Endothelial cell of umbilical vein (primary cell): ENCODE measurements around the gene DSCAML1. TPM values are rescaled to one million over a fixed set of nuclear protein-coding genes. Genes with fewer than 3 reads are reported as not detected.

Experiments used
- BruUV-seq: library from RNA; stranded (reverse); fragments of 400-500 nt; replicated peaks from 2 replicates; lab custom pipeline; 2021; lab: Mats Ljungman, UMichigan
- CTCF ChIA-PET: fragments of 300-600, 350-600 bp; sonication (Branson Sonifier 250); formaldehyde crosslinking; loops from one replicate; lab custom pipeline; 2021; ENCODE audit warnings: antibody characterized with exemption, inconsistent platforms; lab: Charles Lee
- POLR2A ChIA-PET: fragments of 300-600, 350-600 bp; sonication (Branson Sonifier 250); formaldehyde crosslinking; loops from one replicate; lab custom pipeline; 2021; ENCODE audit warnings: antibody characterized with exemption, inconsistent platforms; lab: Charles Lee
- DNase-seq: peaks from one replicate; pipeline ENCODE4 v3.0.0-alpha.2; 2011; ENCODE audit warnings: low read depth, low spot score
- FAIRE-seq: peaks from 2 replicates; lab custom pipeline; 2011; peaks lifted over from hg19 to GRCh38; lab: Jason Lieb, UNC
- H2AFZ ChIP-seq: 2 replicates; pipeline ENCODE4 v1.6.0; 2012; ENCODE audit warnings: low read depth, low read length, control low read depth, inconsistent platforms
- H3K27ac ChIP-seq: 2 replicates; pipeline ENCODE4 v1.5.1; 2011; ENCODE audit warnings: low read depth, mild to moderate bottlenecking, control low read depth, low read length, moderate library complexity; ENCODE audit not compliant: insufficient read depth
- H3K27me3 ChIP-seq, 2 experiments: 2 replicates each; pipeline versions ENCODE4 v1.6.0 to v1.6.1; 2011; ENCODE audit warnings: low read length in 2 of 2, mixed read lengths in 1 of 2; ENCODE audit not compliant: control insufficient read depth in 2 of 2, insufficient read depth in 2 of 2
- H3K36me3 ChIP-seq, 2 experiments: 2 replicates in 1 of 2; 3 replicates in 1 of 2; pipeline ENCODE4 v1.5.1; 2011; ENCODE audit warnings: low read length in 2 of 2, mild to moderate bottlenecking in 1 of 2, moderate library complexity in 1 of 2; ENCODE audit not compliant: control insufficient read depth in 2 of 2, insufficient read depth in 2 of 2; ENCODE audit errors: extremely low read depth in 1 of 2
- H3K4me1 ChIP-seq: 3 replicates; pipeline ENCODE4 v1.5.1; 2011; ENCODE audit warnings: mild to moderate bottlenecking, low read length; ENCODE audit not compliant: control insufficient read depth, insufficient read depth; ENCODE audit errors: extremely low read depth
- H3K4me2 ChIP-seq: 2 replicates; pipeline ENCODE4 v1.6.1; 2011; ENCODE audit warnings: low read length, control low read depth, mixed read lengths; ENCODE audit not compliant: insufficient read depth
- H3K4me3 ChIP-seq, 3 experiments: fragments of 200-600 bp in 1 of 3; sonication (generic), shearing (Covaris generic) in 1 of 3; replicated peaks in 1 of 3; 2 replicates each; pipeline ENCODE4 v1.5.1; 2011 to 2016; ENCODE audit warnings: control low read depth in 3 of 3, low read length in 3 of 3, mild to moderate bottlenecking in 2 of 3, inconsistent platforms in 1 of 3, low read depth in 1 of 3, moderate library complexity in 1 of 3; ENCODE audit not compliant: insufficient read depth in 1 of 3
- H3K79me2 ChIP-seq: 2 replicates; pipeline ENCODE4 v1.6.0; 2012; ENCODE audit warnings: low read length, inconsistent platforms; ENCODE audit not compliant: control insufficient read depth, insufficient read depth
- H3K9ac ChIP-seq: replicated peaks from 2 replicates; pipeline ENCODE3; 2011; ENCODE audit warnings: low read length, control low read depth; ENCODE audit not compliant: insufficient read depth; ENCODE audit errors: extremely low read depth
- H3K9me1 ChIP-seq: replicated peaks from 3 replicates; pipeline ENCODE4 v1.6.0; 2011; ENCODE audit warnings: mild to moderate bottlenecking, low read length; ENCODE audit not compliant: control insufficient read depth, insufficient read depth; ENCODE audit errors: extremely low read depth
- H3K9me3 ChIP-seq: replicated peaks from 2 replicates; pipeline ENCODE4 v1.5.1; 2012; ENCODE audit warnings: low read length, inconsistent platforms; ENCODE audit not compliant: control insufficient read depth, insufficient read depth
- H4K20me1 ChIP-seq: replicated peaks from 2 replicates; pipeline ENCODE3; 2011; ENCODE audit warnings: mild to moderate bottlenecking, low read length; ENCODE audit not compliant: control insufficient read depth, insufficient read depth; ENCODE audit errors: extremely low read depth
- EZH2 ChIP-seq: IDR thresholded peaks from 2 replicates; pipeline ENCODE4 v1.6.1; 2012; ENCODE audit warnings: borderline replicate concordance, low read depth, mild to moderate bottlenecking, moderate library complexity, low read length, inconsistent platforms; ENCODE audit not compliant: severe bottlenecking
- FOS ChIP-seq: IDR thresholded peaks from 2 replicates; pipeline ENCODE4 v1.6.1; 2011; ENCODE audit warnings: mild to moderate bottlenecking, low read length, moderate library complexity, borderline replicate concordance; ENCODE audit not compliant: insufficient read depth
- GATA2 ChIP-seq: IDR thresholded peaks from 2 replicates; pipeline ENCODE4 v1.7.0; 2011; ENCODE audit warnings: low read depth, mild to moderate bottlenecking, moderate library complexity, mixed read lengths, low read length; ENCODE audit not compliant: insufficient read length, insufficient read depth
- JUN ChIP-seq: IDR thresholded peaks from 2 replicates; pipeline ENCODE4 v1.6.1; 2011; ENCODE audit warnings: borderline replicate concordance, low read depth; ENCODE audit not compliant: insufficient read length, insufficient read depth
- MYC ChIP-seq: IDR thresholded peaks from one replicate; pipeline ENCODE4 v1.6.1; 2011; ENCODE audit warnings: mild to moderate bottlenecking, low read depth, low read length
- POLR2A ChIP-seq: IDR thresholded peaks from 2 replicates; pipeline ENCODE4 v1.6.1; 2012; ENCODE audit warnings: low read depth, mild to moderate bottlenecking, control low read depth, low read length
- POLR2AphosphoS5 ChIP-seq: IDR thresholded peaks from 2 replicates; pipeline ENCODE4 v1.6.1; 2012; ENCODE audit warnings: low read depth, mild to moderate bottlenecking, control low read depth, low read length, moderate library complexity; ENCODE audit not compliant: insufficient read depth
- dilution Hi-C: fragments of 300-500 bp; cut with MboI; formaldehyde crosslinking; loops from one replicate; pipeline ENCODE4 v1.15.0; 2019; ENCODE audit warnings: low sequenced_read_pairs; ENCODE audit not compliant: extremely low pct_ligation_motif_present
- intact Hi-C: fragments of 100-400 bp; cut with micrococcal nuclease; formaldehyde crosslinking; loops from one replicate; pipeline ENCODE4 v1.10.0; 2022
- polyA plus RNA-seq, 4 experiments: library from polyadenylated mRNA; depleted of rRNA in 3 of 4; stranded (reverse) in 3 of 4; unstranded in 1 of 4; fragments of >200 nt; gene quantifications; 2 replicates each; pipeline versions ENCODE4 v1.2.1 to v1.2.3, GENCODE V29; 2011 to 2012; ENCODE audit warnings: missing spikeins in 1 of 4
- total RNA-seq: library from RNA; stranded (reverse); gene quantifications from 2 replicates; pipeline ENCODE4 v1.2.3, GENCODE V29; 2021
- TF ChIP-seq, protein P1 (sequence below), 2 donors: IDR thresholded peaks; 1 replicate in 1 of 2; 2 replicates in 1 of 2; pipeline ENCODE4 v1.5.1; 2011; ENCODE audit warnings: low read length in 2 of 2, mild to moderate bottlenecking in 2 of 2, moderate library complexity in 2 of 2, control low read depth in 1 of 2, inconsistent platforms in 1 of 2, low read depth in 1 of 2; ENCODE audit not compliant: insufficient read depth in 1 of 2; ENCODE audit errors: extremely low read depth in 1 of 2
- TF ChIP-seq, protein P2 (sequence below): IDR thresholded peaks from 2 replicates; pipeline ENCODE4 v1.6.1; 2011; ENCODE audit not compliant: insufficient read depth, insufficient read length

DSCAML1 gene
- total and polyA plus RNA-seq, 2 donors (not counting 3 experiments of a cell fraction or from before 2014, with no cell fraction given), result not detected

DNA sequence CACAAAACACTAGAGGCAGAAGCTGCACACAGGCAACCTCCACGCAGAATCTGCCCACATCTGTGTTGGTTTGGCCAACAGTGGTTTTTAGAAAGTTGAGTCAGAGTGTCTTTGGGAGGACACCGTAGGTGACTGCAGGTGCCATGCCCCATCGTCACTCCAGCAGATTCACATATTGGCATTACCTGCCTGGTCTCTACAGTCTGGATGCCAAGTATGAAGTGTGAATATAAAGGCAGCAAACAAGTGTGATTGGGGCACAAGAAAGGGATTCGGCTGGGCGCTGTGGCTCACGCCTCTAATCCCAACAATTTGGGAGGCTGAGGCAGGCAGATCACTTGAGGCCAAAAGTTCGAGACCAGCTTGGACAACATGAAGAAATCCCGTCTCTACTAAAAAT, 38.6 kb upstream of the DSCAML1 start:
- no peaks in the 10 kb centered on the region for H3K79me2 ChIP-seq
- no peaks in the 10 kb centered on the region for H3K9me3 ChIP-seq
- no peaks in the 10 kb centered on the region for H4K20me1 ChIP-seq
- H3K36me3 ChIP-seq, result no peaks in the 10 kb centered on the region
- ChIA-PET CTCF (interaction anchor here (1.2 to 3.3 kb wide), 2 partner anchors 69 to 111 kb away, joined by 5 to 27 read pairs; no protein-coding TSS in a partner anchor), POLR2A (no interaction called here)
- H2AFZ ChIP-seq, result no peak overlapping the region
- TF ChIP-seq, protein P1, sequence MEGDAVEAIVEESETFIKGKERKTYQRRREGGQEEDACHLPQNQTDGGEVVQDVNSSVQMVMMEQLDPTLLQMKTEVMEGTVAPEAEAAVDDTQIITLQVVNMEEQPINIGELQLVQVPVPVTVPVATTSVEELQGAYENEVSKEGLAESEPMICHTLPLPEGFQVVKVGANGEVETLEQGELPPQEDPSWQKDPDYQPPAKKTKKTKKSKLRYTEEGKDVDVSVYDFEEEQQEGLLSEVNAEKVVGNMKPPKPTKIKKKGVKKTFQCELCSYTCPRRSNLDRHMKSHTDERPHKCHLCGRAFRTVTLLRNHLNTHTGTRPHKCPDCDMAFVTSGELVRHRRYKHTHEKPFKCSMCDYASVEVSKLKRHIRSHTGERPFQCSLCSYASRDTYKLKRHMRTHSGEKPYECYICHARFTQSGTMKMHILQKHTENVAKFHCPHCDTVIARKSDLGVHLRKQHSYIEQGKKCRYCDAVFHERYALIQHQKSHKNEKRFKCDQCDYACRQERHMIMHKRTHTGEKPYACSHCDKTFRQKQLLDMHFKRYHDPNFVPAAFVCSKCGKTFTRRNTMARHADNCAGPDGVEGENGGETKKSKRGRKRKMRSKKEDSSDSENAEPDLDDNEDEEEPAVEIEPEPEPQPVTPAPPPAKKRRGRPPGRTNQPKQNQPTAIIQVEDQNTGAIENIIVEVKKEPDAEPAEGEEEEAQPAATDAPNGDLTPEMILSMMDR (IDR thresholded peaks at IDR 0.05; ENCODE audit: extremely low read depth in 1 of 2, insufficient read depth in 1 of 2, low read depth in 1 of 2, low read length in 2 of 2), result no peak
- TF ChIP-seq FOS (no peak), MYC (no peak), POLR2A (no peak), POLR2AphosphoS5 (no peak), EZH2 (no peak), JUN (no peak), GATA2 (no peak)
- TF ChIP-seq, protein P2, sequence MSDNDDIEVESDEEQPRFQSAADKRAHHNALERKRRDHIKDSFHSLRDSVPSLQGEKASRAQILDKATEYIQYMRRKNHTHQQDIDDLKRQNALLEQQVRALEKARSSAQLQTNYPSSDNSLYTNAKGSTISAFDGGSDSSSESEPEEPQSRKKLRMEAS, result no peak
- no peak overlapping the region for H3K4me3 ChIP-seq
- FAIRE-seq (no peak), DNase-seq (no peak)
- dilution Hi-C loops (no loop called here), intact Hi-C loops (no loop called here)
- no peak overlapping the region for H3K9ac ChIP-seq
- no peak overlapping the region for H3K27ac ChIP-seq
- no TSS peak for BruUV-seq
- H3K27me3 ChIP-seq, result peaks cover 0 to 10% of the 10 kb centered on the region in 2 experiments
- peaks cover 3% of the 10 kb centered on the region for H3K4me1 ChIP-seq
- no peak overlapping the region for H3K4me2 ChIP-seq
- no peaks in the 10 kb centered on the region for H3K9me1 ChIP-seq
